NCI-H1092 treated with DMSO at 0.1 percent for 48 hours (cell line): ENCODE measurements around the gene ATXN1.
A peak's percentile ranks its signal among the peaks of the same experiment; 100 is the strongest.

Source experiments
- DNase-seq: peaks from one replicate; lab custom pipeline; 2025; lab: John Stamatoyannopoulos, UW

The ATXN1 gene

GRCh38 chr6:16358531-16359138, 402.6 kb downstream of the ATXN1 start:
- DNase-seq = no peak

- DNase-seq = no peak
Observed at GRCh38 chr6:16355699-16356446, 405.4 kb downstream of the ATXN1 start.

GRCh38 chr6:16355238-16355637, 406.0 kb downstream of the ATXN1 start:
- no peak for DNase-seq

- DNase-seq = no peak
Observed at GRCh38 chr6:16354692-16355091, 406.6 kb downstream of the ATXN1 start.

GRCh38 chr6:16352821-16353438, 408.3 kb downstream of the ATXN1 start:
- DNase-seq = no peak

GRCh38 chr6:16352258-16352635, 409.0 kb downstream of the ATXN1 start:
- no peak for DNase-seq

GRCh38 chr6:16349544-16349943, 411.7 kb downstream of the ATXN1 start:
- DNase-seq = no peak

- no peak for DNase-seq
Observed at GRCh38 chr6:16346831-16347230, 414.4 kb downstream of the ATXN1 start.

- no peak for DNase-seq
Observed at GRCh38 chr6:16345449-16346330, 415.6 kb downstream of the ATXN1 start.

GRCh38 chr6:16344756-16345155, 416.5 kb downstream of the ATXN1 start:
- DNase-seq = no peak

- no peak for DNase-seq
Observed at GRCh38 chr6:16343593-16343992, 417.7 kb downstream of the ATXN1 start.

- DNase-seq = no peak
Observed at GRCh38 chr6:16339265-16339587, 422.0 kb downstream of the ATXN1 start.

- no peak for DNase-seq
Observed at GRCh38 chr6:16338577-16339264, 422.5 kb downstream of the ATXN1 start.

GRCh38 chr6:16337295-16337975, 423.8 kb downstream of the ATXN1 start:
- no peak for DNase-seq

GRCh38 chr6:16336911-16337294, 424.4 kb downstream of the ATXN1 start:
- no peak for DNase-seq

GRCh38 chr6:16336056-16336818, 425.0 kb downstream of the ATXN1 start:
- no peak for DNase-seq

- DNase-seq = no peak
Observed at GRCh38 chr6:16335176-16335575, 426.1 kb downstream of the ATXN1 start.

- DNase-seq = no peak
Observed at GRCh38 chr6:16334671-16335070, 426.6 kb downstream of the ATXN1 start.

- no peak for DNase-seq
Observed at GRCh38 chr6:16333580-16333979, 427.7 kb downstream of the ATXN1 start.

- DNase-seq = peak; percentile 32
Observed at GRCh38 chr6:16332175-16332542, 429.1 kb downstream of the ATXN1 start.
